ELF-1 (cell line): ENCODE results near the gene HCFC1.

Source experiments
- DNase-seq: peaks from one replicate; pipeline ENCODE4 v3.0.0-alpha.2; 2016; ENCODE audit warnings: low read depth, low spot score

Gene HCFC1

GRCh38 chrX:153971450-153972367 is at the start of gene HCFC1:
HCFC1 (minus strand) TSS chrX:153971818; CDS start chrX:153970840, 978 bp downstream.
- peak; percentile 99 for DNase-seq

GRCh38 chrX:154021131-154021611 is 49.6 kb upstream of the HCFC1 start:
- DNase-seq, result peak; percentile 60

- DNase-seq, result no peak
Observed at GRCh38 chrX:154020536-154021115, 49.0 kb upstream of the HCFC1 start.

GRCh38 chrX:154019633-154020528 is 48.3 kb upstream of the HCFC1 start, which contains the start of gene IRAK1:
IRAK1 (minus strand) TSS chrX:154019902; CDS start chrX:154019812, 90 bp downstream.
- DNase-seq, result peak; percentile 66

GRCh38 chrX:154019061-154019621 is 47.5 kb upstream of the HCFC1 start:
- DNase-seq, result no peak

GRCh38 chrX:154018518-154019060 is 47.0 kb upstream of the HCFC1 start:
- no peak for DNase-seq

- no peak for DNase-seq
Observed at GRCh38 chrX:154017766-154018517, 46.3 kb upstream of the HCFC1 start.

- no peak for DNase-seq
Observed at GRCh38 chrX:154016366-154017076, 44.9 kb upstream of the HCFC1 start.

GRCh38 chrX:154015581-154016264 is 44.1 kb upstream of the HCFC1 start:
- DNase-seq, result no peak

GRCh38 chrX:154014429-154015380 is 43.1 kb upstream of the HCFC1 start:
- DNase-seq, result no peak

GRCh38 chrX:154013614-154014360 is 42.2 kb upstream of the HCFC1 start:
- DNase-seq, result peak; percentile 89

GRCh38 chrX:154013001-154013421 is 41.4 kb upstream of the HCFC1 start:
- no peak for DNase-seq

GRCh38 chrX:154012336-154012991 is 40.8 kb upstream of the HCFC1 start:
- peak; percentile 43 for DNase-seq

GRCh38 chrX:154011376-154012335 is 40.0 kb upstream of the HCFC1 start:
- no peak for DNase-seq

GRCh38 chrX:154010330-154011087 is 38.9 kb upstream of the HCFC1 start:
- DNase-seq, result no peak
